Renal cortex interstitium (tissue), 3 donors: ENCODE data around the gene KIF26A. TPM values are rescaled to one million over a fixed set of nuclear protein-coding genes. Genes with fewer than 3 reads are reported as not detected.

Experiments
- polyA plus RNA-seq, 3 donors: library from polyadenylated mRNA; unstranded; fragments of 120-200 nt; gene quantifications; one replicate each; pipeline ENCODE4 v1.2.1, GENCODE V29; 2013; ENCODE audit not compliant: insufficient read length in 3 of 3

Gene KIF26A
- polyA plus RNA-seq, 3 donors: 6.2 to 14.3 (median 12.8) TPM

Other genes with a start within 250 kb of the KIF26A start
- gene TDRD9, start 210.1 kb upstream of the KIF26A start, polyA plus RNA-seq: 1 to 10 TPM; 1.9 to 7.3 (median 3.8) TPM
- gene RD3L, start 196.1 kb upstream of the KIF26A start, polyA plus RNA-seq: not detected
- 10 to 100 TPM; 10.1 to 17.3 (median 13.1) TPM for gene ASPG, start 52.9 kb upstream of the KIF26A start, polyA plus RNA-seq